Breast epithelium (tissue), 4 donors: ENCODE data around the gene NEDD4L. TPM values are rescaled to one million over a fixed set of nuclear protein-coding genes. Genes with fewer than 3 reads are reported as not detected.

ENCODE experiments used
- DNase-seq, 2 donors: peaks; one replicate each; pipeline ENCODE4 v3.0.0-alpha.2; 2019; ENCODE audit warnings: low spot score in 2 of 2
- H3K27ac ChIP-seq, 2 donors: fragments of 200-600 bp; sonication (generic) in 1 of 2; one replicate each; pipeline ENCODE4 v1.5.1; 2016 to 2019; ENCODE audit warnings: mild to moderate bottlenecking in 1 of 2
- H3K27me3 ChIP-seq, 2 donors: fragments of 200-600 bp; sonication (generic) in 1 of 2; one replicate each; pipeline versions ENCODE4 v1.5.1 to v1.6.0; 2017 to 2019; ENCODE audit warnings: control low read depth in 1 of 2, mild to moderate bottlenecking in 1 of 2
- H3K36me3 ChIP-seq: fragments of 200-600 bp; one replicate; pipeline ENCODE4 v1.5.1; 2019
- H3K4me1 ChIP-seq, 2 donors: fragments of 200-600 bp; sonication (generic); one replicate each; pipeline ENCODE4 v1.5.1; 2016 to 2019; ENCODE audit warnings: control low read depth in 1 of 2
- H3K4me3 ChIP-seq, 3 donors: fragments of 200-600 bp; sonication (generic); 1 replicate in 2 of 3; 2 replicates in 1 of 3; pipeline ENCODE4 v1.5.1; 2016 to 2019; ENCODE audit warnings: mild to moderate bottlenecking in 3 of 3, moderate library complexity in 2 of 3
- H3K9me3 ChIP-seq, 2 donors: fragments of 200-600 bp; sonication (generic) in 1 of 2; one replicate each; pipeline ENCODE4 v1.5.1; 2016 to 2019; ENCODE audit warnings: control low read depth in 1 of 2
- POLR2A ChIP-seq: fragments of 450-650 bp; IDR thresholded peaks from one replicate; pipeline ENCODE4 v1.6.1; 2016; ENCODE audit warnings: antibody characterized with exemption, mild to moderate bottlenecking, moderate library complexity
- POLR2AphosphoS5 ChIP-seq, 3 donors: sonication (generic); formaldehyde crosslinking; IDR thresholded peaks; one replicate each; pipeline ENCODE4 v1.6.1; 2017; ENCODE audit warnings: antibody characterized with exemption in 3 of 3
- intact Hi-C: fragments of 100-400 bp; cut with DNase I; formaldehyde crosslinking; loops from one replicate; pipeline ENCODE4 v1.15.1; 2023; ENCODE audit warnings: low total_unique reads
- total RNA-seq, 3 donors: library from RNA; depleted of rRNA; stranded (reverse); fragments of >200 nt; gene quantifications; one replicate each; pipeline ENCODE4 v1.1.0, GENCODE V29; 2016
- TF ChIP-seq, protein P1 (sequence below), 3 donors: fragments of 450-650 bp; IDR thresholded peaks; one replicate each; pipeline ENCODE4 v1.5.1; 2016 to 2017; ENCODE audit warnings: antibody characterized with exemption in 3 of 3, mild to moderate bottlenecking in 3 of 3, moderate library complexity in 3 of 3

NEDD4L gene
- total RNA-seq, 3 donors from 2014 or later = 26.2 to 162 (median 106) TPM

GRCh38 chr18:58394046-58394445 is 350.0 kb downstream of the NEDD4L start:
- H3K9me3 ChIP-seq = no peaks in the 10 kb centered on the region
- H3K27me3 ChIP-seq = no peaks in the 10 kb centered on the region
- intact Hi-C loops = no loop called here
- no peak overlapping the region for H3K4me3 ChIP-seq
- no peak for TF ChIP-seq POLR2A
- no peak for TF ChIP-seq POLR2AphosphoS5 (IDR thresholded peaks at IDR 0.05)
- TF ChIP-seq, protein P1, sequence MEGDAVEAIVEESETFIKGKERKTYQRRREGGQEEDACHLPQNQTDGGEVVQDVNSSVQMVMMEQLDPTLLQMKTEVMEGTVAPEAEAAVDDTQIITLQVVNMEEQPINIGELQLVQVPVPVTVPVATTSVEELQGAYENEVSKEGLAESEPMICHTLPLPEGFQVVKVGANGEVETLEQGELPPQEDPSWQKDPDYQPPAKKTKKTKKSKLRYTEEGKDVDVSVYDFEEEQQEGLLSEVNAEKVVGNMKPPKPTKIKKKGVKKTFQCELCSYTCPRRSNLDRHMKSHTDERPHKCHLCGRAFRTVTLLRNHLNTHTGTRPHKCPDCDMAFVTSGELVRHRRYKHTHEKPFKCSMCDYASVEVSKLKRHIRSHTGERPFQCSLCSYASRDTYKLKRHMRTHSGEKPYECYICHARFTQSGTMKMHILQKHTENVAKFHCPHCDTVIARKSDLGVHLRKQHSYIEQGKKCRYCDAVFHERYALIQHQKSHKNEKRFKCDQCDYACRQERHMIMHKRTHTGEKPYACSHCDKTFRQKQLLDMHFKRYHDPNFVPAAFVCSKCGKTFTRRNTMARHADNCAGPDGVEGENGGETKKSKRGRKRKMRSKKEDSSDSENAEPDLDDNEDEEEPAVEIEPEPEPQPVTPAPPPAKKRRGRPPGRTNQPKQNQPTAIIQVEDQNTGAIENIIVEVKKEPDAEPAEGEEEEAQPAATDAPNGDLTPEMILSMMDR (IDR thresholded peaks at IDR 0.05) = no peak
- H3K27ac ChIP-seq = no peak overlapping the region
- no peaks in the 10 kb centered on the region for H3K36me3 ChIP-seq
- no peaks in the 10 kb centered on the region for H3K4me1 ChIP-seq
- no peak for DNase-seq

DNA sequence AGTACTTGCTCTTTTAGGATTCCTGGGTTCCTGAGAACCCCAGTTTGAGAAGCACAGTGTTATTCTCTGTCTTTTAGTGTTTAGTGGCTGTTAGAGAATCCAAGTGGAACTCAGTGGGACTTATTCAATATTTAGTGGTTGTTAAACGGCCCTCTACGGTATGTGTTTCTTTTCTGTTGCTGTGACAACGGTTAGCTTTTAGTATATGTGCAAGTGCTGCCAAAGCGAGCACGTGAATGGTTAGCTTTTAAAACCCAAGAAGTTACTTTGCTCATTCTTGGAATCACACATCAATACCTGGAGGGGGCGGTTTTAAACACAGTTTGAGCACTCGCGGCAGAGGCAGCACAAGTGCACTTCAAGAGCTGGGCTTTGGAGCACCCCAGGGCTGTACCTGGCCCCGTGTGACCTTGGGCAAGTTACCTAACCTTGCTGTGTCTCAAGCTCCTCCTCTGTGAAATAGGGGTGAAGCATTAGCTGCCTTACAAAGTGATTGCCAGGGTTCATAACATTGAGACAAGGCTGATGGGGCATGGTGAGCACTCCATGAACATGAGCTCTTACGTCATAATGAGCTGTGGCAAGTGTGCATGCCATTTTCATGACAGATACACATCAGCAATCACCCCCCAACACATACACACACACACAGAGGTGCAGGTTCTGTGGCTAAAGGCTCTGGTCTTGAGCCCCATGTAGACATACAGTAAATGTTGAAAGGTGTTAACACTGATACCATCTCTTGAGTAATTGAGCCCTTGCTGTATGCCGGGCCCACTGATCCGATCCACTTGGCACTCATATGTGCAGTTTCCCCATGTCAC is 350.8 kb downstream of the NEDD4L start:
- no peaks in the 10 kb centered on the region for H3K27me3 ChIP-seq
- H3K27ac ChIP-seq = no peak overlapping the region
- TF ChIP-seq, protein P1 (IDR thresholded peaks at IDR 0.05) = no peak
- no peak for TF ChIP-seq POLR2A
- no peak for TF ChIP-seq POLR2AphosphoS5 (IDR thresholded peaks at IDR 0.05)
- no peak for DNase-seq
- H3K9me3 ChIP-seq = no peaks in the 10 kb centered on the region
- intact Hi-C loops = no loop called here
- H3K36me3 ChIP-seq = no peaks in the 10 kb centered on the region
- H3K4me1 ChIP-seq = no peaks in the 10 kb centered on the region
- no peak overlapping the region for H3K4me3 ChIP-seq

GRCh38 chr18:58396144-58396543 is 352.1 kb downstream of the NEDD4L start:
- Histone ChIP-seq H3K27ac (no peak overlapping the region), H3K4me1 (no peaks in the 10 kb centered on the region), H3K27me3 (no peaks in the 10 kb centered on the region), H3K9me3 (no peaks in the 10 kb centered on the region), H3K4me3 (no peak overlapping the region), H3K36me3 (no peaks in the 10 kb centered on the region)
- no peak for DNase-seq
- intact Hi-C loops = no loop called here
- TF ChIP-seq POLR2A (no peak), POLR2AphosphoS5 (IDR thresholded peaks at IDR 0.05) (no peak)
- TF ChIP-seq, protein P1 (IDR thresholded peaks at IDR 0.05) = no peak

GRCh38 chr18:58396966-58397365 is 352.9 kb downstream of the NEDD4L start:
- no peaks in the 10 kb centered on the region for H3K4me1 ChIP-seq
- H3K27me3 ChIP-seq = no peaks in the 10 kb centered on the region
- TF ChIP-seq POLR2A (no peak), POLR2AphosphoS5 (IDR thresholded peaks at IDR 0.05) (no peak)
- TF ChIP-seq, protein P1 (IDR thresholded peaks at IDR 0.05) = no peak
- no peaks in the 10 kb centered on the region for H3K36me3 ChIP-seq
- no peak for DNase-seq
- no peak overlapping the region for H3K4me3 ChIP-seq
- H3K27ac ChIP-seq = no peak overlapping the region
- intact Hi-C loops = no loop called here
- H3K9me3 ChIP-seq = no peaks in the 10 kb centered on the region

GRCh38 chr18:58397385-58398132 is 353.5 kb downstream of the NEDD4L start:
- H3K4me3 ChIP-seq = no peak overlapping the region
- TF ChIP-seq POLR2A = no peak
- no peak for TF ChIP-seq POLR2AphosphoS5 (IDR thresholded peaks at IDR 0.05)
- TF ChIP-seq, protein P1 (IDR thresholded peaks at IDR 0.05) = no peak
- no peaks in the 10 kb centered on the region for H3K36me3 ChIP-seq
- no peaks in the 10 kb centered on the region for H3K27me3 ChIP-seq
- peaks cover 0 to under 1% of the 10 kb centered on the region in 2 donors for H3K4me1 ChIP-seq
- H3K9me3 ChIP-seq = no peaks in the 10 kb centered on the region
- intact Hi-C loops = no loop called here
- no peak overlapping the region for H3K27ac ChIP-seq
- DNase-seq = no peak
